GM19438 (cell line): Measurements from ENCODE around the gene EXOSC2.
A peak's percentile ranks its signal among the peaks of the same experiment; 100 is the strongest.

Experiments used
- ATAC-seq: cut with Tn5 transposase; IDR thresholded peaks from one replicate; pipeline ENCODE4 v1.9.1; 2021; ENCODE audit warnings: low read depth; ENCODE audit not compliant: unreplicated experiment

Gene EXOSC2

GRCh38 chr9:130693426-130694191 is at the start of gene EXOSC2:
Gene EXOSC2 (plus strand): TSS chr9:130693780. CDS start chr9:130693792, 12 bp downstream.
- ATAC-seq: peak; percentile 86

DNA sequence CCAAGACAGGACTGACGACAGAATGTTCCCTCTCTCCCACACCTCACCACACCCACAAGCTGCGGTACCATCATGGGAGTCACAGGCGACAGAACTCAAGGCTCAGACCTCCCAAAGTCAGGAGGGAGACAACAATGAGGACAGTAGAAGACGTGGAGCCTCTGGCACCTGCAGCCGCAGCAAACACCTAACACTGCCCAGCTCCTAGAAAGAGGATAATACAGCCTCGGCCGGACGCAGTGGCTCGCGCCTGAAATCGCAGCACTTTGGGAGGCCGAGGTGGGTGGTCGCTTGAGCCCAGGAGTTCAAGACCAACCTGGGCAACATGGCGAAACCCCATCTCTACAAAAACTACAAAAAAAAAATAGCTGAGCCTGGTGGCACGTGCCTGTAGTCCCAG is 42.4 kb upstream of the EXOSC2 start:
- no peak for ATAC-seq

- ATAC-seq: no peak
Observed at GRCh38 chr9:130651752-130652151, 41.8 kb upstream of the EXOSC2 start.

GRCh38 chr9:130654879-130655278 is 38.7 kb upstream of the EXOSC2 start:
- no peak for ATAC-seq

- no peak for ATAC-seq
Observed at GRCh38 chr9:130658893-130659698, 34.5 kb upstream of the EXOSC2 start.

DNA sequence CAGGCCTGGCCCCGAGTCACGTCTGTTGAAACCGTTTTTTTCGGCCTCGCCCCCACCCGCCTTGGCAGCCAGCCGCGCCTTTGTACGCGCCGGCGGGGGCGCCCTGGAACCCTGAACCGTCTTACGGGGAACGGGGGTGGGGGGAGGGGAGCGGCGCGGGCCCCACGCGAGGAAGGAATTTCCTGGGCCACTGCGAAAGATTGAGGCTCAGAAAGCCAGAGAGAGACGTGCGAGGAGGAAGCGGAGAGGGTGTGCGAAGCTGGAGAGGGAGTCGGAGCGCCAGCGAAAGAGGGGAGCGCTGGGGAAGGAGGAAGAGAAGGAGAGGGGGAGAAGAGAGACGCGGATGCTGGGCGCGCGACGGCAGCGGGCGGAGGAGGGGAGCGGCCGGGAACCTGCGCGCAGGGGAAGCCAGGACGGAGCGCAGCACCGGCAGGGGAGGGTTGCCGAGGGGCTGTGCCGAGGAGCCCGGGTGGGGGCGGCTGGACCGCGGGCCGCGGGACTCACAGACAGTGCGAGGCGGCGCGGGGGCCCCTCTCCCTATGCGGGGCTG is 33.8 kb upstream of the EXOSC2 start:
- no peak for ATAC-seq

GRCh38 chr9:130660326-130660682 is 33.3 kb upstream of the EXOSC2 start:
- no peak for ATAC-seq

DNA sequence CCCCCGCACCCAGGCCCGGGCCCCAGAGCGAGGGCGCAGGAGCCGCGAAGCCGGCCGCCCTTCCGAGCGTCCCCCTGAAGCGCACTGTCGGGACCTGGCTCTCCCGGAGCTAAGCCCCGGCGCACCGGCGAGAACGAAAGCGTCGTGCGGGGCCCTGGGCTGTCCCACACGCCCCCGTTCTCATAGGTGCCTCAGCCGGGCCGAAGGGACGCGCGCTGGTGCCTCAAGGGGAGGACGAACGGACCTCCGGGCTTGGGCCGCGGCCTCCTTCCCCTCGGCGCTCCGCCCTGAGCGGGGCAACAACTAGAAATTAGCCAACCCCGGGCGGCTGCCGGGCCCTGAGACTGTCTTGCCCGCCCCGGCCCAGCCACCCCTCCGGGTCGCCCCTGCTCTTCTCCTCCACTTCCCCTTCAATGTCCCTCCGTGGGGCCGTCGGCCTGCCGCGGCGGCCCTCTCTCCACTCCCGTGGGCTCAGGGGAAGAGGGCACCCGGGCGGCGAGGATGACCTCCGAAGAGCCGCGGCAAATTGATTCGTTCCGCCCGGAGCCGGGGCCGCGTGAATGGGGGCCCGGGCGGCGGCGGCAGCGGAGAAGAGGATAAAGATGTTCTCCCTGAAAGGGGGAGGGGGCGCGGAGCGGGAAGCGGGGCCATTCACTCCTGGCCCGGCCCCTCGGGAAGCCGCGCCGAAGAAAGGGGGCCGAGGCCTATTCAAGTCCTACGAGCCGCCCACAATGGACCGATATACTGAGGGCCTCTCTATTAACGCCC is 32.7 kb upstream of the EXOSC2 start:
- ATAC-seq: no peak

GRCh38 chr9:130661451-130662098 is 32.0 kb upstream of the EXOSC2 start:
- no peak for ATAC-seq

- ATAC-seq: no peak
Observed at GRCh38 chr9:130662099-130662969, 31.2 kb upstream of the EXOSC2 start.

DNA sequence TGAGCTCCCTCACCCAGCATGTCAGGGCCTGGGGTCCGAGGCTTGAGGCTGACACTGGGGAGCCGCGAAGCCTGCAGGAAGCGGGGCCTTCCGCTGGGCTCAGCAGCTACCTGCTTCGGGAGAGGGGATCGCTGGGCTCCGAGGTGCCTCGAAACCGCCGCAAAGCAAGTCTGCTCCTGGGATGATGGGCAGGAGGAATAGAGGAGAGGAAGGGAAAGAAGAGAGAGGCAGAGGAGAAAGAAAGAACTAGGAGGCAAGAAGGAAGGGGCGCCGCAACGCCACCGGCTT is 30.7 kb upstream of the EXOSC2 start:
- ATAC-seq: no peak

DNA sequence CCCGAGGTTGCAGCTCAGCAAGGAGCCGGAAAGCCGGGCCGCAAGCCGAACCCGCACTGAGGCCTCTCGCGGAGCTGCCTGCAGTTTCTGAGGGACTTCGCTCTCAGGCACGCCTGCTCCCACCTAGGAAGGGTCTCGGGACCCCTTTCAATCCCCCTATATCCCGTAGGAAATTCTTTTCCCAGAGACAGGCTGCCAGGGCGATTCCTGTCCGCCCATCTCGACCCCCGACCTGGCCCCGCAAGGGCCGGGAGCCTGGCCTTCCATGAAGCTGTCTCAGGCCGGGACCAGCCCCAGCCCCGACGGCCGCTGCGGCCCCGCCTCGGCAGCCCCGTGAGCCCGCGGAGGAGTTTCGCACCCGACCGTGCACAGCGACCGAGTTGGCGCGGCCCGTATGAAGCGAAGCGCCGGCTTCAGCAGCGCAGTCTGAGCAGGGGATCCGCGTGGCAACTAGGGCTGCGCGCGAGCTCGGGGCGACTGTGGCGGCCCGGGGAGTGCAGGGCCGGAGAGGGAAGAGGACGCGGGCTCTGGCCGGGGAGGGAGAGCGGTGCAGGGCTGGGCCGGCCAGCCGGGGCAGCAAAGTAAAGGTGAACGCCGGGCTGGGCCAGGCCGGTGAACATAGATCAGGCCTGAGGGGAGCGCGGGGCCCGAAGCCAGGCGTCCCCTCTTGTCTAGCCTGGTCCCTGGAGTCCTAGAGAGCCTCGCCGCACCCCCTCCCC is 30.2 kb upstream of the EXOSC2 start:
- ATAC-seq: no peak

- ATAC-seq: no peak
Observed at GRCh38 chr9:130663977-130664250, 29.7 kb upstream of the EXOSC2 start.

DNA sequence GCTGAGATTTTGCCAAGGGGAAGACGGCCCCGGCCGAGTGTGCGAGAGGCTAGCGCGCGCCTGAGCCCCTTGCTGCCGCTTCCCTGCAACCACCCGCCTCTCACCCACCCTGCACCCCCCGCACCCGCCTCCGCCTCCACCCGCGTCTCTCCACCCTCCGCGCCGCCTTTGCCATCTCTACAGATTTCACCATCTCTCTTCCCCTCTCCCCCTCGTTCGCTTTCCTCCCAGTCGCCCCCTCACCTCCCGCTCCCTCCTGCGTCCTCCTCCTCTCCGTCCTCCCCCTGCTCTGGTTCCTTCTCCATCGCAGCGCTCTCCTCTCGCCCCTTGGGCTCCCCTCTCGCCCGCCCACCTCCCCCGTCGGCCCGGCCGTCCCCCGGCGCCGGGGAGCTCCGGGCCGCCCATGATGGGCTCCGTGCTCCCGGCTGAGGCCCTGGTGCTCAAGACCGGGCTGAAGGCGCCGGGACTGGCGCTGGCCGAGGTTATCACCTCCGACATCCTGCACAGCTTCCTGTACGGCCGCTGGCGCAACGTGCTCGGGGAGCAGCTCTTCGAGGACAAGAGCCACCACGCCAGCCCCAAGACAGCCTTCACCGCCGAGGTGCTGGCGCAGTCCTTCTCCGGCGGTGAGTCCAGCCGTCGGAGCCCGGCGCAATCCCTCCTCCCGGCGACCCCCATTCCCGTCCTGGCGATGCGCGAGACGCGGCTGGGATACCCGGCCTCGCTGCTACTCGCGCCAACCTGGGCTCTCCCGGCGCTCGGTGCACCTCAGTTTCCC is 29.1 kb upstream of the EXOSC2 start, which contains the start of gene PRDM12:
Gene PRDM12, plus strand, starts transcription at position 344 of the 778 bp plus-strand sequence. Its CDS starts 60 bp downstream, at position 404.
- ATAC-seq: no peak

GRCh38 chr9:130665029-130665430 is 28.6 kb upstream of the EXOSC2 start:
- ATAC-seq: no peak

DNA sequence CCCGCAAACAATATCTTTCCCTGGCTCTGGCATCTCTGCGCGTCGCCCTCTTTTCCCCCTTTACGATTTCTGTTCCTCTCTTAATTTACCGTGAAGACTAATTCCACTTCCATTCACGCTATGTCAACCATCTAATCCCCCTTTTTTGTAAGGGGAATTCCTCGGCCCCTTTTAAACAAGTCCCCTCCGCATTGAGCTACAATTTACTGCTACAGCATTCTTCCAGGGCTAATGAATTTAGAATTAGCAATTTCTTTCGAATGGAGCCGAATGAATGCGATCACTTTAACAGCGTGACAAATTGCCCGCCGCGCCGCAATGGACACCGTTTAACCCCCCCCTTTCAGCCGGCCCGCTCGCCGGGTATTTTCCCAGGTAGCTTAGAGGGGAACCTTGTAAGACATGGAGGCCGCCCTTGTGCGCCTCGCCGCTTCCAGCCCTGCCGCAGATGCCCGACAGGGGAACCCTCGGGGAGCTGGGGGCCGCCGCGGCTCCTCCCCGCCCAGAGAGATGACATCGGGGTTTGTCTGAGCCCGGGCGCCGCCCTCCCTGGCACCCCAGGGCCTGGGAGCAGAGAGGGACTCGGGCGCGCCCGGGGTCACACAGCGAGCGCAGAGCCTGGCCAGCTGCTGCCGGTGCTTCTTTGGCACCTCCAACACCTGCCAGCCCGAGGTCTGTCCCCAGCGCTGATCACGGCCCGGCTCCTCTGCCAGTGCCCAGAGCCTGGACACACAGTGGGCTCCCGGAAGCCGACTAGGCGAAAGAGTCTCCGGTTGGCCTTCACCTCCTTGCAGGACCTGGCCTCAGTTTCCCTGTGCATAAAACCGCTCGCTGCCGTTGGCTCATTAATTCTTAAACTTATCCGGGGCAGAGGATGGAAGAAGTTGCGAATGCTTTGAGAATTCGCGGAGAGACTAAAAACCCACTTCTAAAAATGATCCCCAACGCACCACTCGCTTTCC is 27.9 kb upstream of the EXOSC2 start:
- no peak for ATAC-seq

GRCh38 chr9:130666393-130667119 is 27.0 kb upstream of the EXOSC2 start:
- no peak for ATAC-seq
